Heart left ventricle (tissue), 13 donors: ENCODE results near the gene STC2.

Experiments used
- CTCF ChIP-seq, 12 donors: fragments of 200-600 bp; sonication (generic) in 4 of 12; IDR thresholded peaks; one replicate each; pipeline versions ENCODE4 v1.5.0 to v1.8.0; 2018 to 2022; ENCODE audit warnings: antibody characterized with exemption in 12 of 12, mild to moderate bottlenecking in 5 of 12
- POLR2A ChIP-seq, 2 donors: fragments of 450-650 bp; IDR thresholded peaks; one replicate each; pipeline ENCODE4 v1.6.1; 2017; ENCODE audit warnings: antibody characterized with exemption in 2 of 2, mild to moderate bottlenecking in 2 of 2, moderate library complexity in 2 of 2
- donor health status: ischemic (EF 13 %, LVEDD 7.1; RV severe dilation, severe dysfunction).
- donor health status: DM: no; HTN: yes; CAD: no.
- donor health status: DM: no; HTN: no; CAD: no.
- donor health status: ischemic (EF 25% LVEDD 6.9; RV normal size, moderate dysfunction).
- donor health status: ischemic (EF 25% LVEDD 5.7; RV mildly dilated, moderate dysfunction).
- donor health status: ischemic (EF 35%, LVEDD 5.7; RV mildly dilated, moderate dysfunction).
- donor health status: nonischemic (EF 11% LVEDD 7.7; RV severe dilation, severe dysfunction).
- donor health status: DM: yes; HTN: yes; CAD: no.
- donor health status: PGD.
- donor health status: ischemic (EF 29% LVEDD 5.4; RV normal size, mild dysfunction).
- donor health status: nonischemic (EF 23%, LVEDD 6.1; RV moderate dilation, normal function).

GRCh38 chr5:173320259-173320658 lies 8.0 kb downstream of the STC2 start:
- TF ChIP-seq CTCF (IDR thresholded peaks at IDR 0.05), result peak in 8 of 12 donors; percentile 8 to 47 (median 30)
- TF ChIP-seq POLR2A (IDR thresholded peaks at IDR 0.05), result no peak
